Esophagus muscularis mucosa (tissue), 3 donors: ENCODE measurements around the gene NOS1.

ENCODE experiments used
- EP300 ChIP-seq: sonication (generic); formaldehyde crosslinking; IDR thresholded peaks from one replicate; pipeline ENCODE4 v1.6.1; 2017; ENCODE audit warnings: antibody characterized with exemption
- TF ChIP-seq, protein P1 (sequence below), 3 experiments: fragments of 200-600 bp in 2 of 3; fragments of 450-650 bp in 1 of 3; sonication (generic) in 2 of 3; IDR thresholded peaks; one replicate each; pipeline ENCODE4 v1.5.1; 2017 to 2019; ENCODE audit warnings: antibody characterized with exemption in 3 of 3, mild to moderate bottlenecking in 2 of 3, moderate library complexity in 1 of 3

DNA sequence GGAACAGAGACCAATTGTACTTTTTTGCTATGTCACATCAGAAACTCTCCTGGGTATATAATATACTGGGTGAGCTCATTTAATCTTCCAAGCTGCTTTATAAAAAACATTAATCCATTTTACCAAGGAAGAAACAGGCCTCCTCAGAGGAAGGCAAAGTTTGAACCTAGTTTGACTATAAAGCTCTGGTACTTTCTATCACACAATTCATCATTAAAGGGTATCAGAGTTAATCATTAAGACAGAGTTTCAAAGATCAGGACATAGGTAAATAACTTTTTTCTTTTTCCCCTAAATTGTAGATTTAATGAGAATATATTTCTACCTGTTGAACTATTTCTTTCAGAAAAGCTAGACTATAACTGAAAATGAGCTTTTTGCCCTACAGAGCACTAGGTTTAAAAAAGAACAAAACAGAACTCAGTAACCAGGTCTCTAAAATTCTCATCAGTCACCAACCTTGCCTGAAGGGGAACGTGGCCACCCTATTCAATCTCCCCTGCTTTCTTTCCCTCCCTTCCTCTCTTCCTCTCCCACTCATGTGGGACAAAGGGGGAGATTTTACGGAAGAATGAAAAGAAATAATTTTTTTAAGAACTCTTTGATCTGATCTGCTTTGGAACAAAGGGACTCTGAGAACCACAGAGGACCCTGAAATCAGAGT, 189.8 kb downstream of the NOS1 start:
- TF ChIP-seq, protein P1, sequence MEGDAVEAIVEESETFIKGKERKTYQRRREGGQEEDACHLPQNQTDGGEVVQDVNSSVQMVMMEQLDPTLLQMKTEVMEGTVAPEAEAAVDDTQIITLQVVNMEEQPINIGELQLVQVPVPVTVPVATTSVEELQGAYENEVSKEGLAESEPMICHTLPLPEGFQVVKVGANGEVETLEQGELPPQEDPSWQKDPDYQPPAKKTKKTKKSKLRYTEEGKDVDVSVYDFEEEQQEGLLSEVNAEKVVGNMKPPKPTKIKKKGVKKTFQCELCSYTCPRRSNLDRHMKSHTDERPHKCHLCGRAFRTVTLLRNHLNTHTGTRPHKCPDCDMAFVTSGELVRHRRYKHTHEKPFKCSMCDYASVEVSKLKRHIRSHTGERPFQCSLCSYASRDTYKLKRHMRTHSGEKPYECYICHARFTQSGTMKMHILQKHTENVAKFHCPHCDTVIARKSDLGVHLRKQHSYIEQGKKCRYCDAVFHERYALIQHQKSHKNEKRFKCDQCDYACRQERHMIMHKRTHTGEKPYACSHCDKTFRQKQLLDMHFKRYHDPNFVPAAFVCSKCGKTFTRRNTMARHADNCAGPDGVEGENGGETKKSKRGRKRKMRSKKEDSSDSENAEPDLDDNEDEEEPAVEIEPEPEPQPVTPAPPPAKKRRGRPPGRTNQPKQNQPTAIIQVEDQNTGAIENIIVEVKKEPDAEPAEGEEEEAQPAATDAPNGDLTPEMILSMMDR (IDR thresholded peaks at IDR 0.05) = no peak
- TF ChIP-seq EP300 = no peak
